Measurements from ENCODE around the gene KCTD18.

KCTD18 gene

DNA sequence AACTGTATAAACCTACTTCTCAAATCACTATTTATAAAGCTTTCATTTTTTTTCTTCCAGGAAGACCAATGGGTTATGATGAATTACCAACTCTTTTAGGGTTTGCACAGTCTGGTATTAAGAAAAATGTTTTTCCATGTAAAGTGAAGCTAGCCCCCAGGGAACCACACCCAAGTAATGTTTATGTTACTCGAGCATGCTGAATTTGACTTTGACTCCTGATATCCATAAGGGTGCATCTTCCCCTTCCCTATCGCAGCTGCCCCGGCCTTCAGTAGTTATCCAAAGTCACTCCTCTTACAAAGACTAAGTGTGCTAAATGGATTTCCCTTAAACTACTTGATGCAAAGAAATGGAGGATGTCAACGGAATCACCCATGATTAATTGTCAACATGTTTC is 21.7 kb downstream of the KCTD18 start:
- H3K27me3 ChIP-seq (ENCODE audit: insufficient read depth, low read length), result no peaks in the 10 kb centered on the region
- no peak overlapping the region for H3K4me3 ChIP-seq (ENCODE audit: low read depth, low read length)
- no peak overlapping the region for H2AFZ ChIP-seq (ENCODE audit: low read length, unreplicated experiment)
- no peaks in the 10 kb centered on the region for H3K4me1 ChIP-seq (ENCODE audit: control insufficient read depth, insufficient read depth, low read length, unreplicated experiment)
- H3K36me3 ChIP-seq (ENCODE audit: insufficient read depth, low read length), result peaks cover 11% of the 10 kb centered on the region; the same call in 1 of the 2 replicates
- H3K79me2 ChIP-seq (ENCODE audit: control insufficient read depth, insufficient read depth, low read length, unreplicated experiment), result no peaks in the 10 kb centered on the region
- no peak overlapping the region for H3K27ac ChIP-seq (ENCODE audit: low read depth, low read length)

DNA sequence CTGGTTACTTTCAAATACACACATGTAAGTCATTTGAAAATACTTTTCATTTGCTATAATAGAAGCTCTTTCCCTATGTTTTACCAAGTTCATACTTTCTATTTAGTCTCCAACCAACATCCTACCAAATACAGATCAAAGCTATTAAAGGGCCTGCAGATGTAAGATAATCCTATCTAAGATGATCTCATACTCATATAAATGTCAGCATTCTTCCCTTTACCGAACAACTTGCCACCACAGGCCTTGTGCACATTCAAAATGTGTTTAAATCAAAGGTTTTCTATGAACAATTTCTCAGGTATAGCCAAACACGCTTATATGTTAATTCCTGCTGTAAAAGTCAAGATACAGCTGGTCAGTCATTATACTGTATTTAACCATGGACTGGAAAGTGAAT is 23.3 kb downstream of the KCTD18 start:
- no peaks in the 10 kb centered on the region for H3K4me1 ChIP-seq (ENCODE audit: control insufficient read depth, insufficient read depth, low read length, unreplicated experiment)
- no peak overlapping the region for H3K27ac ChIP-seq (ENCODE audit: low read depth, low read length)
- no peak overlapping the region for H3K4me3 ChIP-seq (ENCODE audit: low read depth, low read length)
- H3K36me3 ChIP-seq (ENCODE audit: insufficient read depth, low read length), result 0 out of 2 replicates have a peak, but pooled peaks cover 4% of the 10 kb centered on the region
- no peak overlapping the region for H2AFZ ChIP-seq (ENCODE audit: low read length, unreplicated experiment)
- no peaks in the 10 kb centered on the region for H3K79me2 ChIP-seq (ENCODE audit: control insufficient read depth, insufficient read depth, low read length, unreplicated experiment)
- H3K27me3 ChIP-seq (ENCODE audit: insufficient read depth, low read length), result no peaks in the 10 kb centered on the region

DNA sequence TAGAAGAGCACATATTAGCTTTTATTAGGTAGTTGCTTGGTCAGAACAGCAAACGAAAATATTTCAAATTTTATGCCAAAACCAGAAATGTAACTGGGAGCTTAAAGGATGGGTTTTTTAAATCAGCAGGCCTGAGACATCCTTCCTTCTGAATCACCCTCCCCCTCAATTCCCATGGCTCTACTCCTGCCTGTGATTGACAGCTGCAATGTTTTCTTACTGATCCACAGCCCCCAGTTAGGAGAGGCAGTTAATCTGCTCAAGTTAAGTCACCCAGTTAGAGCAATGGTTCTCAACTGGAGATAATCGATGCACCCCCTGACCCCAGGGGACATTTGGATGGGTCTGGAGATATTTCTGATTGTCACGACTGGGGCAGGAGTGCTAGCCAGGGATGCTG is 24.9 kb downstream of the KCTD18 start:
- no peaks in the 10 kb centered on the region for H3K27me3 ChIP-seq (ENCODE audit: insufficient read depth, low read length)
- no peak overlapping the region for H2AFZ ChIP-seq (ENCODE audit: low read length, unreplicated experiment)
- no peaks in the 10 kb centered on the region for H3K79me2 ChIP-seq (ENCODE audit: control insufficient read depth, insufficient read depth, low read length, unreplicated experiment)
- H3K4me3 ChIP-seq (ENCODE audit: low read depth, low read length), result no peak overlapping the region
- no peak overlapping the region for H3K27ac ChIP-seq (ENCODE audit: low read depth, low read length)
- H3K36me3 ChIP-seq (ENCODE audit: insufficient read depth, low read length), result no peaks in the 10 kb centered on the region
- H3K4me1 ChIP-seq (ENCODE audit: control insufficient read depth, insufficient read depth, low read length, unreplicated experiment), result peaks cover 14% of the 10 kb centered on the region

DNA sequence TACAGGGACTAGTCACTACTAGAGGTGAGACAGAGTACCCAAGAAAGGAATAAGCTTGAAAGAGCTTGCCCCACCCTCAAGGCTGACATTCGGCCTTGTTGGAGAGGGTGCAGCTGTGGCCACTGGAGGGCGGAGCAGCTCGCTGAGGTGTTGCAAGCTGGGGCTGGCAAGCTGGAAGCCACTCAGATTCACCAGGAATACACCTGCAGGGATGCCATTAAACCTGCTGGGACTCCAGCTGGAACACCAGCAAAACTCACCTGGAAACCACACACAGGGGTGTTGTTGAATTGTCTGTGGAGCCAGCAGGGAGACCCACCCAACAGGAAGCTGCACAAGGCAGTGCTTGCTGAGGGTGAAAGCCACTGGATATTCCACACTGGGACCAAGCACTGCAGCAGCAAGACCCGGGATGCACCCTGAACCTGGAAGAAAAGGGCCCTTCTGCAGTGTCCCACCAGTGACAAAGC is 26.1 kb downstream of the KCTD18 start:
- H2AFZ ChIP-seq (ENCODE audit: low read length, unreplicated experiment), result no peak overlapping the region
- no peak overlapping the region for H3K27ac ChIP-seq (ENCODE audit: low read depth, low read length)
- H3K4me1 ChIP-seq (ENCODE audit: control insufficient read depth, insufficient read depth, low read length, unreplicated experiment), result peaks cover 26% of the 10 kb centered on the region
- H3K27me3 ChIP-seq (ENCODE audit: insufficient read depth, low read length), result no peaks in the 10 kb centered on the region
- no peaks in the 10 kb centered on the region for H3K36me3 ChIP-seq (ENCODE audit: insufficient read depth, low read length)
- no peak overlapping the region for H3K4me3 ChIP-seq (ENCODE audit: low read depth, low read length)
- H3K79me2 ChIP-seq (ENCODE audit: control insufficient read depth, insufficient read depth, low read length, unreplicated experiment), result no peaks in the 10 kb centered on the region

DNA sequence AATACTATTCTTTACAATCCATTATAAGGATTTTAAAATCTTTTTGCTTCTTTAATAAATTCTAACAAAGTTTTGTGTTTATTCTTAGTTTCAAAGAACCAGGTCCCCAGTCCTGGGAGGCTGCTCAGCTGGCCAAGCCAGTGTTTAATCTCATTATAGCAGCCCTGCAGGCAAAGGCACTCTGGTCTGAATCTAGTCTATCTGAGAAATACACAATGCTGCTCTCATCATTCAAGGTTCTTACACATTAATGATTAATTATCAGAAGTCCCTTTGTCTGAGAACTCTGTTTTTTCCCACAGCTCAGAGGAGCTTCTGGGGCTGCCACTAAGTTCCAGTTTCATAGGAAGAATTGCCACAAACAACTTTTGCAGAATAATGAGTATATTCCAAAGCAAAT is 27.7 kb downstream of the KCTD18 start:
- Histone ChIP-seq H3K4me1 (ENCODE audit: control insufficient read depth, insufficient read depth, low read length, unreplicated experiment) (peaks cover 40% of the 10 kb centered on the region), H3K27ac (ENCODE audit: low read depth, low read length) (no peak overlapping the region), H3K27me3 (ENCODE audit: insufficient read depth, low read length) (no peaks in the 10 kb centered on the region)

DNA sequence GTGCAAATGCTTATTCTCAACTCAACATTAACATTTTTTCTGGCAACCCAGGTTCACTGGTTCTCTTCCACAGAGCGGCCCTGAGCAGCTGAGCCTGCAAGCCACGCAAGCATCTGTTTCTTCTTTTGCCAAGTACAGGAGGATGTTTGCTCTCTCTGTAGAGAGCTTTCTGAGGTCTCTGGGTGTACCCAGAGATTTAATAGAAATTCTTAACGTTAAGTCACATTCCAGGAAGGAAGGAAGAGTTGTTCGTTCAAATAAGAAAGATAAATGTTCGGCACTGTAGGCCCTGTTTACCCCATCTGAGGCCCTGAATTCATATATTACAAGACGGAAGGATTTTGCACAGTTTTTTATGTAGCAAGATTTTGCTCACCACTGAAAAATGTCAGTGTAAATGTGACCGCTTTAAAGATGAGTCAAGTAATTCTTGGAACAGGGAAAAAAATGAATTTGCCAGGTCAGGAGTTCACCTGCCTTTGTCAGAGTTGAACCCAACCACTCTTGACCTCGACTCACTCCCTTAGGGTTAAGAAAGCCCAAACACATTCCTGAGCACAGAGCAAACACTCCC is 30.1 kb downstream of the KCTD18 start:
- H3K36me3 ChIP-seq (ENCODE audit: insufficient read depth, low read length), result peaks cover 5% of the 10 kb centered on the region; the same call in 1 of the 2 replicates
- H3K27me3 ChIP-seq (ENCODE audit: insufficient read depth, low read length), result no peaks in the 10 kb centered on the region
- no peaks in the 10 kb centered on the region for H3K79me2 ChIP-seq (ENCODE audit: control insufficient read depth, insufficient read depth, low read length, unreplicated experiment)
- H3K4me3 ChIP-seq (ENCODE audit: low read depth, low read length), result peak overlapping the region; percentile 33; the same call in 1 of the 2 replicates
- no peak overlapping the region for H2AFZ ChIP-seq (ENCODE audit: low read length, unreplicated experiment)
- H3K27ac ChIP-seq (ENCODE audit: low read depth, low read length), result peak overlapping the region; percentile 79
- H3K4me1 ChIP-seq (ENCODE audit: control insufficient read depth, insufficient read depth, low read length, unreplicated experiment), result peaks cover 51% of the 10 kb centered on the region

More for the DNA sequence above, 27.7 kb downstream of the KCTD18 start:
- Histone ChIP-seq H3K79me2 (ENCODE audit: control insufficient read depth, insufficient read depth, low read length, unreplicated experiment) (no peaks in the 10 kb centered on the region), H3K36me3 (ENCODE audit: insufficient read depth, low read length) (no peaks in the 10 kb centered on the region), H2AFZ (ENCODE audit: low read length, unreplicated experiment) (no peak overlapping the region), H3K4me3 (ENCODE audit: low read depth, low read length) (no peak overlapping the region)

DNA sequence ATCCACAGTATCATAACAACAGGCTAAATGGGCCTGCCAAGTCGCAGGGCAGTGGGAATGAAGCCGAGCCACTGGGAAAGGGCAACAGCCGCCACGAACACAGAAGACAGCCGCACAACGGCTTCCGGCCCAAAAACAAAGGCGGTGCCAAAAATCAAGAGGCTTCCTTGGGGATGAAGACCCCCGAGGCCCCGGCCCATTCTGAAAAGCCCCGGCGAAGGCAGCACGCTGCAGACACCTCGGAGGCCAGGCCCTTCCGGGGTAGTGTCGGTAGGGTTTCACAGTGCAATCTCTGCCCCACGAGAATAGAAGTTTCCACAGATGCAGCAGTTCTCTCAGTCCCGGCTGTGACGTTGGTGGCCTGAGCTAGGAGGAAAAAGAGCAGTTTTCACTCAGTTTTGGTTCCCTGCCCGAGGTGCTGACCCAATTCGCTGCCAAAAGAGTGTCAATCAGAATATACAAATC is 32.2 kb downstream of the KCTD18 start:
- H3K36me3 ChIP-seq (ENCODE audit: insufficient read depth, low read length), result peaks cover 16% of the 10 kb centered on the region; the same call in 1 of the 2 replicates
- peak overlapping the region; percentile 43 for H3K27ac ChIP-seq (ENCODE audit: low read depth, low read length)
- H3K27me3 ChIP-seq (ENCODE audit: insufficient read depth, low read length), result no peaks in the 10 kb centered on the region
- H2AFZ ChIP-seq (ENCODE audit: low read length, unreplicated experiment), result peak overlapping the region; percentile 36
- peaks cover 51% of the 10 kb centered on the region for H3K4me1 ChIP-seq (ENCODE audit: control insufficient read depth, insufficient read depth, low read length, unreplicated experiment)
- peak overlapping the region; percentile 13; the same call in 1 of the 2 replicates for H3K4me3 ChIP-seq (ENCODE audit: low read depth, low read length)
- H3K79me2 ChIP-seq (ENCODE audit: control insufficient read depth, insufficient read depth, low read length, unreplicated experiment), result no peaks in the 10 kb centered on the region

DNA sequence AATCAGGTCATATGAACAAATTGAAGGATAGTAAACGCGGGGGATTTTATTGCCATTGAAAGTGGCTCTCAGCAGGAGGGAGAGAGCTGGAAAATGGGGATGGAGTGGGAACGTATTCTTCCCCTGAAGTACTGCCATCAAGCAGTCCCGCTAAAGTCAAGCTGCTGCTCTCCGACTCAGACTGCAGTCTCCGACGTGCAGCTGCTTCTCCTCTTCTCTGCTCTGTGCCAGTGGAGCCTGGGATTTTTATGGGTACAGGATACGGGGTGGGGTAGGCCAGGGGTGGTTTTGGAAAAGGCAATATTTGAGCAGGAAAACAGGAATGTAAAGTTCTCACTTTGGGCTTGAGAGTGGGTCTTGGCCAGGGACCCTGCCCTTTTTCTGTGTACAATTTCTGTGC is 33.0 kb downstream of the KCTD18 start:
- Histone ChIP-seq H3K36me3 (ENCODE audit: insufficient read depth, low read length) (peaks cover 19% of the 10 kb centered on the region; the same call in 1 of the 2 replicates), H3K27ac (ENCODE audit: low read depth, low read length) (peak overlapping the region; percentile 43; the same call in 1 of the 2 replicates), H2AFZ (ENCODE audit: low read length, unreplicated experiment) (no peak overlapping the region), H3K4me3 (ENCODE audit: low read depth, low read length) (no peak overlapping the region), H3K79me2 (ENCODE audit: control insufficient read depth, insufficient read depth, low read length, unreplicated experiment) (no peaks in the 10 kb centered on the region), H3K4me1 (ENCODE audit: control insufficient read depth, insufficient read depth, low read length, unreplicated experiment) (peaks cover 51% of the 10 kb centered on the region), H3K27me3 (ENCODE audit: insufficient read depth, low read length) (no peaks in the 10 kb centered on the region)

DNA sequence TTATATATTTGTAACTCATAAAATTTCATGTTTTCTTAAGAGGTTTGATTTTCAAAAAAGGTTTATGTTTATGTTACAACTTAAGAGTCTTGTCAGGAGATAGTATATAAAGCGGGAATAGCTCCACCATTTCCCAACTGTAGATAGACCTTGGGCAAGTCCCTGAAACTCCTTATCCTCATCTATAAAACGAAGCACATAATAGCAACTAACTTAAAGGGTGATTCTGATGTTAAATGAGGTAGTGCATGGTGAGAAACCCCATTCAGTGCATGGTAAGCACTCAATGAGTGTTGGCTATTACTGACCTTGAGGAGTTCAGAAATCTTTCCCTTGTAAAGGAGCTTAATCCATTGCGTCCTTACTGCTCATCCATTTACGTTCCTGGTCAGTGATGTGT is 34.1 kb downstream of the KCTD18 start:
- Histone ChIP-seq H2AFZ (ENCODE audit: low read length, unreplicated experiment) (no peak overlapping the region), H3K27me3 (ENCODE audit: insufficient read depth, low read length) (no peaks in the 10 kb centered on the region), H3K4me3 (ENCODE audit: low read depth, low read length) (no peak overlapping the region), H3K27ac (ENCODE audit: low read depth, low read length) (no peak overlapping the region), H3K36me3 (ENCODE audit: insufficient read depth, low read length) (peaks cover 19% of the 10 kb centered on the region; the same call in 1 of the 2 replicates), H3K79me2 (ENCODE audit: control insufficient read depth, insufficient read depth, low read length, unreplicated experiment) (no peaks in the 10 kb centered on the region), H3K4me1 (ENCODE audit: control insufficient read depth, insufficient read depth, low read length, unreplicated experiment) (peaks cover 45% of the 10 kb centered on the region)

DNA sequence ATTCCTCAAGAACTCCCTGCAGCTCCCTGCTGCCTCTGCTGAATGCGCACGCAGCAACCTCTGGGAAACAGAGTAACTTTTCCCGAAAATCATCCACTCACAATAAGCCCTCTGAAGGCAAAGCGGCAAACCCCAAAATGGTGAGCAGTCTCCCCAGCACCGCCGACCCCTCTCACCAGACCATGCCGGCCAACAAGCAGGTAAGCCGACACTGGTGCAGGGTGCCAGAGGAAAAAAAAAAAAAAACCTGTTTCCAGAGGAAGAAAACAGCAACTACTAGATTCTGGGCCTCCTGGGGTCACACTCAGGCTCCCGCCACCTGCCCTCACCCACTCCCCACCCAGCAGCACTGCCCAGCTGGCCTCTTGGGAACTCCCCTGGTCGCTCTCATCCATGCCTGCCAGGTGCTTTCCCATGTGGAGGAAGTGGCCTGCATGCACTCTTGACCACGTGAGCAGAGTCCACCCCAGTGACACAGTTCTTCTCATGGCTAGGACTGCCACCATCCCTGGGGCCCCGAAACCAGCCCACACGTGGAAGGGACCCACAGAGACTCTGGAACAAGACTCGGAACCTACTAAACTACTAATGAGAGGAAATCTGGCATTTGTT is 36.9 kb downstream of the KCTD18 start:
- Histone ChIP-seq H3K4me1 (ENCODE audit: control insufficient read depth, insufficient read depth, low read length, unreplicated experiment) (peaks cover 18% of the 10 kb centered on the region), H3K36me3 (ENCODE audit: insufficient read depth, low read length) (peaks cover 39% of the 10 kb centered on the region), H3K79me2 (ENCODE audit: control insufficient read depth, insufficient read depth, low read length, unreplicated experiment) (no peaks in the 10 kb centered on the region), H3K27ac (ENCODE audit: low read depth, low read length) (no peak overlapping the region), H3K27me3 (ENCODE audit: insufficient read depth, low read length) (no peaks in the 10 kb centered on the region), H2AFZ (ENCODE audit: low read length, unreplicated experiment) (no peak overlapping the region), H3K4me3 (ENCODE audit: low read depth, low read length) (no peak overlapping the region)

Measured in ACC112 (cell line).